NB4 (cell line): Measurements from ENCODE around the gene PLAC1.

ENCODE experiments used
- CTCF ChIP-seq: IDR thresholded peaks from one replicate; pipeline ENCODE4 v1.5.1; 2012; ENCODE audit warnings: low read depth, low read length
- MYC ChIP-seq: IDR thresholded peaks from 2 replicates; pipeline ENCODE4 v1.6.1; 2011; ENCODE audit warnings: low read depth, low read length
- POLR2A ChIP-seq: IDR thresholded peaks from 2 replicates; pipeline ENCODE4 v1.6.1; 2011; ENCODE audit warnings: mild to moderate bottlenecking; ENCODE audit not compliant: insufficient read length; ENCODE audit errors: extremely low read depth

- TF ChIP-seq CTCF = no peak
- no peak for TF ChIP-seq MYC
- no peak for TF ChIP-seq POLR2A
These were observed 31.8 kb downstream of the PLAC1 start for GRCh38 chrX:134626434-134626833.
